ENCODE data around the gene ABCG4. TPM values are rescaled to one million over a fixed set of nuclear protein-coding genes. Genes with fewer than 3 reads are reported as not detected.
A peak's percentile ranks its signal among the peaks of the same experiment; 100 is the strongest.
"Not testable (repeated sequence)": the region's sequence is repeated elsewhere in the genome, so short reads cannot be mapped to it uniquely, and the experiment has no call there.

Gene ABCG4
- total RNA-seq, 1 experiment from 2014 or later, result 1.7 TPM

DNA sequence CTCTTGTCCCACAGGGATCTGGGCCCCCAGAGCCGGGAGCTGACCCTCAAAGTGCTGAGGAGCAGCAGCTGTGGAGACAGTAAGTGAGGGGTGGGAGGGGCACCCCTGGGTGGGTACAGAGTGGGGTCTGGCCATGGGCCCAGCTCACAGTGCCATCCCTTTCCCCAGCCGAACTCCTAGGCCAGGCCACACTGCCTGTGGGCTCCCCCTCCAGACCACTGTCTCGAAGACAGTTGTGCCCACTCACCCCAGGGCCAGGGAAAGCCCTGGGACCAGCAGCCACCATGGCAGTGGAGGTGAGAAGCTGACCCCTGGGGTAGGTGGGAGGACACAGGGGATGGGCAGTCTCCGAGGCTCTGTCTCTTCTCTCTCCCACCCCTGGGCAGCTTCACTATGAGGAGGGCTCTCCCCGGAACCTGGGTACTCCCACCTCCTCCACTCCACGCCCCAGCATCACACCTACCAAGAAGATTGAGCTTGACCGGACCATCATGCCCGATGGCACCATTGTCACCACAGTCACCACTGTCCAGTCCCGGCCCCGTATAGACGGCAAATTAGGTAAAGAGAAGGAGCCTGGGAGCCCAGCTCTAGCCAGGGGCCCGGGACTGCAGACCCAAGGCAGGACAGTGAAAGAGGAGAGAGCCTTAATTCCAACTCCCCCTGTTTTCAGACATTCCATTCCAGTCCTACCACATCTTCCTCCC is 36.4 kb upstream of the ABCG4 start:
- in situ Hi-C loops (cut with HindIII; ENCODE audit: low sequenced_read_pairs), result loop anchor here (25.0 kb wide), 1 partner anchor 200 kb away; the partner anchor contains the start of gene MCAM
- DNase-seq (ENCODE audit: low spot score), result no peak

DNA sequence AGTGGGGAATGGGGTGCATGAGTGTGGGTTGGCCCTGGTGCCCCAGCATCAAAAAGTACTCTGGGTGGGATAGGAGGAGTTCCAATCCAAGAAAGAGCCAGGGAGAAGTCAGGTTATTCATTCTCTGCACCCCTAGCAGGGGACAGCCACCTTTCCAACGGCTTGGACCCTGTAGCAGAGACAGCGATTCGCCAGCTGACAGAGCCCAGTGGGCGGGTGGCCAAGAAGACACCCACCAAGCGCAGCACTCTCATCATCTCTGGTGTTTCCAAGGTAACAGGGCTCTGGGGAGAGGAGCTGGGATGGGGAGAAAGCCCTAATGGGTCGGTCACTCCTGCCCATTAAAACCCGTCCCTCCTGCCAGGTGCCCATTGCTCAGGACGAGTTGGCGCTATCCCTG is 35.1 kb upstream of the ABCG4 start:
- DNase-seq (ENCODE audit: low spot score), result no peak
- in situ Hi-C loops (cut with HindIII; ENCODE audit: low sequenced_read_pairs), result loop anchor here (25.0 kb wide), 1 partner anchor 199 kb away; the partner anchor contains the start of gene MCAM

DNA sequence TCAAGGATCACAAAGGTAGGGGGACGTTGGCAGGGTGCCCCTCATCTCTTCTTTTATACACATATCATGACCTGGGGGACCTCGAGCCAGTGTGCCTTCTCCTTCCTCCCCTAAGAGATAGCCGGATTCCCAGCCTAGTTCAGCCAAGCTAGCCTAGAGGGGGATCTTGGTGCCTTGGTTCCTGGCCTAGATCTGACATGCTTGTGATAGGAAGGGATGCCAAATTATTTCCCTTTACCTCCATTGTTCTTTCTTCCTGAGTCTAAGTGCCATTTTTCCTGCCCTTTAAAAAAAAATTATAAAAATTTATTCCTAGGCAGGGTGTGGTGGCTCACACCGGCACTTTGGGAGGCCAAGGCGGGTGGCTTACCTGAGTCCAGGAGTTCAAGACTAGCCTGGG is 34.5 kb upstream of the ABCG4 start:
- in situ Hi-C loops (cut with HindIII; ENCODE audit: low sequenced_read_pairs), result loop anchor here (25.0 kb wide), 1 partner anchor 198 kb away; the partner anchor contains the start of gene MCAM
- no peak for DNase-seq (ENCODE audit: low spot score)

DNA sequence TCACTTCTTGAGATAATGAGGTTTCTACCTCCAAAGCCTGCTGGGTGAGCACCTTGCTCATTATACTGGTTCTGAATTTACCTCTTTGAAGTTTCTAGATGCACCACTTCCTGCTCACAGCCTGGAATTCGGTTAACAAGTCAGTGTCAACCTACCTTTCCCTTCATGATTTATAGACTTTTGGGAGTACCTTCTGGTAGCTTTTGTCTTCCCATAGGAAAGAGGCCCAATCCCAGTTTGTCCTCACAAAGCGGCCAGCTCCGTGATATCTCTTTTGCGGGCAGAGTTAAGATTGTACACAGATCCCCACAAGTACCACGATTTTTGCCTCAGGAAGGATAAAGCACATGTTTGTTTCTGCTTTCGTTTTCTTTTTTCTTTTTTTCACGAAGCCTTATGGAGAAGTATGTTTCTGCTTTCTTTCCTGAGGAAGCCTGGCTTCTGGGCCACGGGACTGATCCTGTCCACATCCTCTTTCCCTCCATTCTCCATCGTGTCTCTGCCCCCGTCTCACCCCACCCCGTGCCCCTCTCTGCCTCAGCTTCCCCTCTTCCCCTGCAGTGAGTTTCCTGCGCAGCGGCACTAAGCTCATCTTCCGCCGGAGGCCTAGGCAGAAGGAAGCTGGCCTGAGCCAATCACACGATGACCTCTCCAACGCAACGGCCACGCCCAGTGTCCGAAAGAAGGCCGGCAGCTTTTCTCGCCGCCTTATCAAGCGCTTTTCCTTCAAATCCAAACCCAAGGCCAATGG is 33.2 kb upstream of the ABCG4 start:
- DNase-seq (ENCODE audit: low spot score), result no peak
- in situ Hi-C loops (cut with HindIII; ENCODE audit: low sequenced_read_pairs), result loop anchor here (25.0 kb wide), 1 partner anchor 197 kb away; the partner anchor contains the start of gene MCAM

DNA sequence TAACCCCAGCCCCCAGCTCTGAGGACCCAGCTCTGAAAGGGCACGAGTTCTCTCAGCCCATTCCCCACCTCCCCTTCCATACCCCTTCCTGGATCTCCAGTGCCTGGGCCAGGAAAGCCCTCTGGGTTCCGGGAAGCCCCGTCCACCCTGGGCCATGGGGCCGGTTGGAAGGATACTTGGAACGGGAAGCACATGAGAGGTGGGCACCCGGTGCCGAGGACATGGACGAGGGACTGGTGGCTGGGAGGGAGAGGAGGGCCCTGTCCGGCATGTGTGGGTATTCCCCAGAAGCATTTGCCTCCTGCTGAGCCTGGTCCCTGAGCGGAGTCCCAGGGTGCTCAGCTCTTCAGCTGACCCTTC is 32.6 kb upstream of the ABCG4 start:
- in situ Hi-C loops (cut with HindIII; ENCODE audit: low sequenced_read_pairs), result loop anchor here (25.0 kb wide), 1 partner anchor 196 kb away; the partner anchor contains the start of gene MCAM

DNA sequence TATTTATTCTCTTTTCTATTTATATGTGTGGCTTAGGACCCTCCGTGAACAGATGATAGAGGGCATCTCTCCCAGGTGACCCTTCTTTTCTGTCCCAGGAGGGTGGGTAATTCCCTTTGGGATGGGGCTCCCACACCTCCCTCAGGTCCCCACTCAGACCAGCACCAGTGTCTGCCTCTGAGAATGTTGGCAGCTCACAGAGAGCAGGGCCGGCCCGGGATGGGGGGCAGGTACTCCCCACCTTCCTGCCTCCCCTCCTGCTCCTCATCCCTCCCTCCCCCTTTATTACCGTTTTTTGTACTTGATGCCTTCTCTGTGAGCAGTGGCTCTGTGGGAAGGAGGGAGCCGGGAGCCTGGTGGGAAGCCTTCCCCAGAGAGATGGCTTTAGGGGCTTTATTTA is 32.3 kb upstream of the ABCG4 start:
- DNase-seq (ENCODE audit: low spot score), result no peak
- in situ Hi-C loops (cut with HindIII; ENCODE audit: low sequenced_read_pairs), result loop anchor here (25.0 kb wide), 1 partner anchor 196 kb away; the partner anchor contains the start of gene MCAM

More for the DNA sequence above, 32.6 kb upstream of the ABCG4 start:
- no peak for DNase-seq (ENCODE audit: low spot score)

DNA sequence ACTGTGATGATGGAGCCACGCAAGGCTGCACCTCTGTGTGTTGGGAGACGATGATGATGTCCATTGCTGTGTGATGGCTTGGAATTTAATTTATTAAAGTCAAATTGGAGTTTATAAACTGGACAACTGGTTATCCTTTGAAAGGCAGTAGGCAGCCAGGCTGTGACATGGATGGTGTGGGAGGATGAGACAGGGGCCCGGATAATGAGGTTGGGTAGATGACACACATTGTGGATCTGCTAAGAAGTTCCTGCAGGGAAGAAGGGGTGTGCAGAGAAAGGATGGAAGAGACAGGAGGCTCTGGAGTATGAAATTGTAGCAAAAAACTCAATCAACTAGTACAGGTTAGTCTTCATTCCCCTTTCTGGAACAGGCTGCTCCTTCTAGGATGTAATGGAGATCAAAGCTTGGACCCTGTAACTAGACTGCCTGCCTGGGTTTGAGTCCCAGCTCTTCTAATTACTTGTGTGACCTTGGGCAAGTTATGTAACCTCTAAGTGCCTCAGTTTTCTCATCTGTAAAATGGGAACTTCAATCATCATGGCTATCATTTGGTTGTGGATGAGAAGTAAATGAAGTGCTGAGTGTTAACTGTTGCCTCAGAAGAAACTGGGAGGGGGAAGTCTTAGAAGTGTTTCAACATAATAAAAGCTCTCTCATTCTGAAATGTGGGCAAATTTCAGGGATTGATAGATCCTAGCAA is 31.7 kb upstream of the ABCG4 start:
- DNase-seq (ENCODE audit: low spot score), result no peak

DNA sequence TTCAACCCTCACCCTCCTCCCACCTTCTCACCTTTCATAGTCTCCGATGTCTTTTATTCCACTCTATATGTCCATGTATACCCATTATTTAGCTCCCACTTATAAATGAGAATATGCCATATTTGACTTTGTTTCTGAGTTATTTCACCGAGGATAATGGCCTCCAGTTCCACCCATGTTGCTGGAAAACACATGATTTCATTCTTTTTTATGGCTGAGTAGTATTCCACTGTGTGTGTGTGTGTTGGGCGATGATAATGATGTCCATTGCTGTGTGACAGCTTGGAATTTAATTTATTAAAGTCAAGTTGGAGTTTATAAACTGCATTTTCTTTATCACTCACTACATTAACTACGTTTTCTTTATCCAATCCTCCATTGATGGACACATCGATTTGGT is 30.6 kb upstream of the ABCG4 start:
- no peak for DNase-seq (ENCODE audit: low spot score)
- in situ Hi-C loops (cut with HindIII; ENCODE audit: low sequenced_read_pairs), result loop anchor here (25.0 kb wide), 1 partner anchor 194 kb away; the partner anchor contains the start of gene MCAM

More for the DNA sequence above, 31.7 kb upstream of the ABCG4 start:
- in situ Hi-C loops (cut with HindIII; ENCODE audit: low sequenced_read_pairs), result loop anchor here (25.0 kb wide), 1 partner anchor 195 kb away; the partner anchor contains the start of gene MCAM

DNA sequence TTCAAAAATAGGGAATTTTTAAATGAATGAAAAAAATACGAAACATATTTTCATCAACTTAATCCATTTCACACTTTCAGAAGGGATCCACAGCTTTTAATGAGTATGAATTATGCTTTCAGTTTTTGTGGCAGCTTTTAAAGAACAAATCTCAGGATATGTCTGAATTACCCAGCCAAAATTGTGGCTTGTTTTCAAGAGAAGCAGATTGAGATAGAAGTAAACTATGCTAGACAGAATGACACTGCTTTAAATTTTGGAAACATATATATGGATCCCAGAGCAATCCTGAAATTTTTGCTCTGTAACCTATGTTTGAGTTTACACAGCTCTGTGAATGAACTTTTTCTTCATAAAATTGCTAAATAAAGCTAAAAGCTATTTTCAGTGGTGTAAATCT is 29.9 kb upstream of the ABCG4 start:
- no peak for DNase-seq (ENCODE audit: low spot score)
- in situ Hi-C loops (cut with HindIII; ENCODE audit: low sequenced_read_pairs), result loop anchor here (25.0 kb wide), 1 partner anchor 193 kb away; the partner anchor contains the start of gene MCAM

DNA sequence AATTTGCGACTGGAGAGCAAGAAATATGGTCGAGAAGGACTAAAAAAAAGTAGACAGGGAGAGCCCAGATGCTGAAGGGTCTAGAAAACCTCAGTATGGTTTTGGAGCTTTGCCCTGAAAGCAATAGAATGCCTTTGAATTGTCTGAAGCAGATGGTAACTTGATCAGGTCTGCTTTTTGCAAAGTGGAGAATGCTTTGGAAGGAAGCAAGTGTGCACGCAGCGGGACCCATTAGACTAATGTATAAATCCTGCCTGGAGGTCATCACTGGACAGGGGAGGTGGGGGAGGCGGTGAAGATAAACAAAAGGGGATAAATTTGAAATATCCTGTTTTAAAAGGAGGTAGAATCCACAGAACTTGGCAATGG is 28.2 kb upstream of the ABCG4 start:
- in situ Hi-C loops (cut with HindIII; ENCODE audit: low sequenced_read_pairs), result loop anchor here (25.0 kb wide), 1 partner anchor 192 kb away; the partner anchor contains the start of gene MCAM
- no peak for DNase-seq (ENCODE audit: low spot score)

DNA sequence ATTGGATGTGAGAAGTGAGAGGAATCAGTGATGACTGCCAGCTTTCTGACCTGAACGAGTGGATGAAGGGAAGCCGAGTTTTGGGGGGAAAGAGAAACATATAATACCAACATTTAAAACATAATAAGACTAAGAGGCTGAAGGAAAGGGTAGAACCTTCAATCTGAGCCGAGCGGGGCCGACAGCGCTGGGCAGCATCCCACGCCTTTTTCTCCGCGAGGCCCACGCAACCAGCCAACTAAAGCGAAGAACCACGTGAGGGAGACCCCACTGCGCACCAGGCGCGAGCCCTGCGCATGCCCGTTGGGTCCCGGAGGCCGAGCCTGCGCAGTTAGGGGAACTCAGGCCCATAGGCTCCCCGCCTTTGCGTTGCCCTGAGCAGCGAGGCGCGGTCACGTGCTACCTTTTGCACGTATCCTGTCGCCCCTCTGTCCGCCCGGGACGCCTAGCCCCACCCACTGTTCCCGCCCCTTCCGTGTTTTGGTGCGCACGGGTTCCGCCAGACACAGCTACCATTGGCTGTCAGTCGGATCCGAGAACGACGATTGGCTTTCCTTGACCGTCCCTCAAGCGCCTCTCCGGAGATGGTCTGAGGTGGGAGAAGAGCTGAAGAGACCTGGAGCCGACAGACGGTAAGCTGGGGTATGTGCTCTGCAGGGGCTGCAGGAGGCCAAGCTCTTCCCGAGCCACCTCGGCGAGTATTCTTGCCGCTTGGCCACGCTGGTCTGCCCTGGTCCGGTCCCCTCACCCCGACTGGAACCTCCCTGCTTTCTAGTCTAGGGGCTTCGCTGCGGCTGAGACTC is 27.6 kb upstream of the ABCG4 start, which contains the start of gene HINFP:
HINFP (plus strand) TSS at position 573 of the 803 bp plus-strand sequence. CDS start 5,365 bp downstream, outside the sequence.
- in situ Hi-C loops (cut with HindIII; ENCODE audit: low sequenced_read_pairs), result loop anchor here (25.0 kb wide), 1 partner anchor 191 kb away; the partner anchor contains the start of gene MCAM
- peak; percentile 100 for DNase-seq (ENCODE audit: low spot score)

DNA sequence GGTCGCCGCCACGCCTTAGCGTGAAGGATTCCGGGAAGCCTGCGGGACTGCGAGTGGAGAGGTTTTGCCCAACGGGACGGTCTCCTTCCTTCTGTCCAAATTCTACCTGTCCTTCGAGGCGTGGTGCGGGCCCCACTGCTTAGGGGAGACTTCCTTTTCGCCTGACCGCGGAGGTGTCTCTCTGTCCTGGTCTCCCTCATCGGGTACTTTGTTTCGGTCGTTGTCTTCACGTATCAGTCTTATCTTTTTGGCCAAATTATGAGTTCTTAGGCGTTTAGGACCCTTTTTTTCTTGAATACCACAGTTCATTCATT is 27.1 kb upstream of the ABCG4 start:
- in situ Hi-C loops (cut with HindIII; ENCODE audit: low sequenced_read_pairs), result loop anchor here (25.0 kb wide), 1 partner anchor 191 kb away; the partner anchor contains the start of gene MCAM
- DNase-seq (ENCODE audit: low spot score), result no peak

DNA sequence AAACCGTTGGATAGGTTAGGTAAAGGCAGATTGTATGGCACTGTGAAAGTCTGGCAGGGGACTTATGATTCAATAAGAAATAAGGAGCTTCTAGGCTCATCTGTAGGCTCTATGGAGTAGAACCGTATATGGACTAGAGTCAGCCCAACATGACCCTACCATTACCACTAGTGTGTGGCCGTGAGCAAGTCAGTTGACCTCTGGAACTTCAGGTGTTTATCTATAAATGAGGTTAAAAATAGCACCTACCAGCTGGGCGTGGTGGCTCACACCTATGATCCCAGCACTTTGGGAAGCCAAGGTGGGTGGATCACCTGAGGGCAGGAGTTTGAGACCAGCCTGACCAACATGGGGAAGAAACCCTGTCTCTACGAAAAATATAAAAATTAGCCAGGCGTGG is 23.0 kb upstream of the ABCG4 start:
- in situ Hi-C loops (cut with HindIII; ENCODE audit: low sequenced_read_pairs), result no loop called here
- no peak for DNase-seq (ENCODE audit: low spot score)

DNA sequence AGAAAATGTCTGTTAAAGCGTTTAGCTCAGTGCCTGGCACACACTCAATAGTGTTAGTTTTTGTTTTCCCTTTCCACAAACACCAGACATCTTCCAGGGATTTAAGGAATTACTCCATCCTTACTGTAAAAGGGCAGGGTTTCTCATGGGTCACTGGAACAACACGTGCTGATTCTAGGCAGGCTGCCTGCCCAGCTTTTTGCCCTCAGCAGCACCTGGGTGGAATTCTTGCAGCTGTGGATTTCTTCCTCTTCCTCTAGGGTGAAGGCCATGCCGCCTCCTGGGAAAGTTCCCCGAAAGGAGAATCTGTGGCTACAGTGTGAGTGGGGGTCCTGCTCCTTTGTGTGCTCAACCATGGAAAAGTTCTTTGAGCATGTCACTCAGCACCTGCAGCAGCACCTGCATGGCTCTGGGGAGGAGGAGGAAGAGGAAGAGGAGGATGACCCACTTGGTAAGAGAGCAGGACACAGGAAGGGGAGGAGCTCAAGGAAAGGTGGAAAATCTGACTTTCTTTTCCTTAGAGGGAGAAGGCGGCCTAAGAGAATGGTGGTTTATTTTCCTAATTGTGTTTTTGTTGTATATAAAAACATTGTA is 22.1 kb upstream of the ABCG4 start:
- no peak for DNase-seq (ENCODE audit: low spot score)
- in situ Hi-C loops (cut with HindIII; ENCODE audit: low sequenced_read_pairs), result no loop called here

DNA sequence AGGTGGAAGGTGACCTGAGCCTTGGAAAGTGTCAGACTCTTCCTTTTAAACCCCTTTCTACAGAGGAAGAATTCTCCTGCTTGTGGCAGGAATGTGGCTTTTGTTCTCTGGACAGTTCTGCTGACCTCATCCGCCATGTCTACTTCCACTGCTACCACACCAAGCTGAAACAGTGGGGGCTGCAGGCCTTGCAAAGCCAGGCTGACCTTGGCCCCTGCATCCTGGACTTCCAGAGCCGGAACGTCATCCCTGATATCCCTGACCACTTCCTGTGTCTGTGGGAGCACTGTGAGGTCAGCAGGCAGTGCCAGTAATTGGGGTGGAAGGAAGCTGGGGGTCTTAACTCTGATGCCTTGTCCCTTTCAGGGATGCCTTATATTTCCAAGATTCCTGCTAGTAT is 18.2 kb upstream of the ABCG4 start:
- in situ Hi-C loops (cut with HindIII; ENCODE audit: low sequenced_read_pairs), result no loop called here
- no peak for DNase-seq (ENCODE audit: low spot score)

DNA sequence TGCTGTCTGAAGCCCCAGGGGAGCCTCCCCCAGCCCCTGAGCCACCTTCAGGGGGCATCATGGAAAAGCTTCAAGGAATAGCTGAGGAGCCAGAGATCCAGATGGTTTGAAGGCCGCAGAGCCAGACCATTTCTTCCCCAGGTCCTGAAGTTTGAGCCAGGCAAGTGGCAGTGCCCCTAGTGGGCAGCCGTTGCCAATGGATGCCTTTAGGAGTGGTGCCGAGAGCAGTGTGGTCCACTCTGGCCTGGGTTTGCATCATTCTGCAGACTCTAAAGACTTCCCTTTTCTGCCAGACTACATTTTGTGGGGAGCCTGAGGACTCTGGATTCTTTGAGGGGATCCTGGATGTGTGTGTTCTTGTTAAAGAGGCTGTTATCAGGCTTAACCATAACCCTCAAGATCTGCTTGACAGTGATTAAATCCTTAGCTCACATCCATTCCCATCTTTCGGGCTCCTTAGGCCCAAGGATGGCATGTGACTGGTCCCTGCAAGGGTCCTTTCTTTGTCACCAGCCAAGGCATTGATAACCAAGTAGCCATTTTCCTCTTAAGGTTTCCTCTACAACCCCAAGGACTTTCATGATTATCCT is 14.4 kb upstream of the ABCG4 start:
- DNase-seq (ENCODE audit: low spot score), result peak; percentile 41
- in situ Hi-C loops (cut with HindIII; ENCODE audit: low sequenced_read_pairs), result no loop called here

DNA sequence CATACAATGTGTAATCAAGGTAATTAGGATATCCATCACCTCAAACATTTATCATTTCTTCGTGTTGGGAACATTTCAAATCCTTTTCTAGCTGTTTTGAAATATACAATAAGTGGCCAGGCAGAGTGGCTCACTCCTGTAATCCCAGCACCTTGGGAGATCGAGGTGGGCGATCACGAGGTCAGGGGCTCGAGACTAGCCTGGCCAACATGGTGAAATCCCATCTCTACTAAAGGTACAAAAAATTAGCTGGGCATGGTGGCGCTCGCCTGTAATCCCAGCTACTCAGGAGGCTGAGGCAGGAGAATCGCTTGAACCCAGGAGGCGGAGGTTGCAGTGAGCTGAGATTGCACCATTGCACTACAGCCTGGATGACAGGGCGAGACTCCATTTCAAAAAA is 9.6 kb upstream of the ABCG4 start:
- in situ Hi-C loops (cut with HindIII; ENCODE audit: low sequenced_read_pairs); DNase-seq (ENCODE audit: low spot score): not testable (repeated sequence)
